Hematopoietic multipotent progenitor cell (in vitro differentiated cells): ENCODE data around the gene PFN1. TPM values are rescaled to one million over a fixed set of nuclear protein-coding genes. Genes with fewer than 3 reads are reported as not detected.

Experiments
- DNase-seq, 3 donors: peaks; one replicate each; pipeline ENCODE4 v3.0.0-alpha.2; 2011 to 2015; ENCODE audit warnings: low read depth in 2 of 3, low spot score in 2 of 3
- small RNA-seq: library from RNA; depleted of rRNA; stranded (forward); fragments of <200 nt; gene quantifications from one replicate; pipeline ENCODE3, GENCODE V24; 2012
- total RNA-seq: library from RNA; depleted of rRNA; stranded (reverse); fragments of >200 nt; gene quantifications from one replicate; pipeline ENCODE4 v1.2.3, GENCODE V29; 2012

The PFN1 gene
- total RNA-seq, 1 donor = 429 TPM

GRCh38 chr17:4898927-4899326 is 49.4 kb downstream of the PFN1 start:
- DNase-seq = no peak

GRCh38 chr17:4898351-4898750 is 50.0 kb downstream of the PFN1 start:
- DNase-seq = no peak

DNA sequence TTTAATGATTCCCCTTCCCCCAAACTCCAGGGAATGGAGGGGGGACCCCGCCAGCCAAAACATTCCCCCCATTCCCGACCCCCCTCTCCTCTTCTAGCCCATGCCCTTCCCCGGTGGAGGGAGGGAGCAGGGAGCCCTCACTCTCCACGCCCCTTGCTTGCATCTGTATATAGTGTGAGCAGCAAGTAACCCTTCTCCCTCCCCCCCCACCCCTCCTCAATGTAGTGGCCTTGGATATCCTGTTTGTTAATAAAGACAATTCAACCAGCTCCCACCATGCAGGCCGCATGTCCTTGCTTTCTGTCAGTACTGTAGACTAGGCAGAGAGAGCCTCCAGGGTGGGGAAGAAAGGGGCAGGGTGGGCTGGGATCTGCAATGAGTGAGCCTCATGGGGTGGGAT is 50.5 kb downstream of the PFN1 start:
- no peak for DNase-seq

DNA sequence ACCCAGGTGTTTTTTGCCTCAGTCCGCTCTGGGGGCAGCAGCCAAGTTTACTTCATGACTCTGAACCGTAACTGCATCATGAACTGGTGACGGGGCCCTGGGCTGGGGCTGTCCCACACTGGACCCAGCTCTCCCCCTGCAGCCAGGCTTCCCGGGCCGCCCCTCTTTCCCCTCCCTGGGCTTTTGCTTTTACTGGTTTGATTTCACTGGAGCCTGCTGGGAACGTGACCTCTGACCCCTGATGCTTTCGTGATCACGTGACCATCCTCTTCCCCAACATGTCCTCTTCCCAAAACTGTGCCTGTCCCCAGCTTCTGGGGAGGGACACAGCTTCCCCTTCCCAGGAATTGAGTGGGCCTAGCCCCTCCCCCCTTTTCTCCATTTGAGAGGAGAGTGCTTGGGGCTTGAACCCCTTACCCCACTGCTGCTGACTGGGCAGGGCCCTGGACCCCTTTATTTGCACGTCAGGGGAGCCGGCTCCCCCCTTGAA is 51.1 kb downstream of the PFN1 start:
- DNase-seq = no peak

GRCh38 chr17:4896332-4897197 is 51.8 kb downstream of the PFN1 start:
- DNase-seq = no peak

DNA sequence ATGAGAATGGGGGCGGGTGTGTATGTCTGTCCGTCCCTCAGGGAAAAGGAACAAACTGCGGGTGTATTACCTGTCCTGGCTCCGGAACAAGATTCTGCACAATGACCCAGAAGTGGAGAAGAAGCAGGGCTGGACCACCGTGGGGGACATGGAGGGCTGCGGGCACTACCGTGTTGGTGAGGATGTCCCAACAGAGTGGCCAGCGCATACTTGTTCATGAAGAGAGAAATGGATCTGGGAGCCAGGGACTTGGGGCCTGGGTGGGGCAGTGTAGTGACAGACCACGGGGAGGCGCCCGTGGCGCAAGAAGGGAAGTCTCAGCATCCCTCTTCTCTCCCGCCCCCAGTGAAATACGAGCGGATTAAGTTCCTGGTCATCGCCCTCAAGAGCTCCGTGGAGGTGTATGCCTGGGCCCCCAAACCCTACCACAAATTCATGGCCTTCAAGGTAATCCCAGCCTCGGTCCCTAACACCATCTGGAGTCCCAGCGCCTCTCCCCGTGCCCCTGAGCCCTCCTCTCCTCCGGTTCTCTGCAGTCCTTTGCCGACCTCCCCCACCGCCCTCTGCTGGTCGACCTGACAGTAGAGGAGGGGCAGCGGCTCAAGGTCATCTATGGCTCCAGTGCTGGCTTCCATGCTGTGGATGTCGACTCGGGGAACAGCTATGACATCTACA is 52.5 kb downstream of the PFN1 start:
- DNase-seq = no peak

Small RNAs within 50 kb of the gene (small RNA-seq; reads per million reads assigned to genes)
- gene MIR6864 (not detected), gene MIR6865 (not detected)

Other genes starting within 250 kb of the PFN1 start
- 52.5 TPM for gene PELP1, start 244.4 kb downstream of the PFN1 start, total RNA-seq
- gene ARRB2, start 237.9 kb downstream of the PFN1 start, total RNA-seq = 63.0 TPM
- 12.9 TPM for gene MED11, start 217.1 kb downstream of the PFN1 start, total RNA-seq
- under 0.01 TPM for gene ZMYND15, start 208.7 kb downstream of the PFN1 start, total RNA-seq
- 0.27 TPM for gene CXCL16, start 208.6 kb downstream of the PFN1 start, total RNA-seq
- not detected for gene TM4SF5, start 176.6 kb downstream of the PFN1 start, total RNA-seq
- gene VMO1, start 162.2 kb downstream of the PFN1 start, total RNA-seq = not detected
- gene GLTPD2, start 159.6 kb downstream of the PFN1 start, total RNA-seq = not detected
- 116 TPM for gene PSMB6, start 152.4 kb downstream of the PFN1 start, total RNA-seq
- 5.9 TPM for gene PLD2, start 141.4 kb downstream of the PFN1 start, total RNA-seq
- 21.0 TPM for gene MINK1, start 115.2 kb downstream of the PFN1 start, total RNA-seq
- gene C17orf107, start 49.0 kb downstream of the PFN1 start, total RNA-seq = 18.3 TPM
- gene CHRNE, start 45.4 kb downstream of the PFN1 start, total RNA-seq = 5.4 TPM
- 2.2 TPM for gene GP1BA, start 16.3 kb downstream of the PFN1 start, total RNA-seq
- 78.6 TPM for gene SLC25A11, start 8.5 kb downstream of the PFN1 start, total RNA-seq
- 27.5 TPM for gene RNF167, start 8.3 kb downstream of the PFN1 start, total RNA-seq
- gene ENO3, start 2.6 kb upstream of the PFN1 start, total RNA-seq = 2.4 TPM
- 31.2 TPM for gene SPAG7, start 19.3 kb upstream of the PFN1 start, total RNA-seq
- gene CAMTA2, start 39.1 kb upstream of the PFN1 start, total RNA-seq = 6.2 TPM
- gene INCA1, start 49.0 kb upstream of the PFN1 start, total RNA-seq = not detected
- gene KIF1C, start 49.4 kb upstream of the PFN1 start, total RNA-seq = 1.1 TPM
- gene SLC52A1, start 86.9 kb upstream of the PFN1 start, total RNA-seq = not detected
- 1.3 TPM for gene ZFP3, start 129.9 kb upstream of the PFN1 start, total RNA-seq
- 4.8 TPM for gene ZNF232, start 163.3 kb upstream of the PFN1 start, total RNA-seq
- 2.2 TPM for gene USP6, start 167.5 kb upstream of the PFN1 start, total RNA-seq
- gene ZNF594, start 243.3 kb upstream of the PFN1 start, total RNA-seq = 17.5 TPM